Lower lobe of right lung (tissue), 2 donors: ENCODE measurements around the gene CBY2. TPM values are rescaled to one million over a fixed set of nuclear protein-coding genes. Genes with fewer than 3 reads are reported as not detected.
"Not testable (repeated sequence)": the region's sequence is repeated elsewhere in the genome, so short reads cannot be mapped to it uniquely, and the experiment has no call there.

Experiments
- ATAC-seq, 2 donors: fragments of 200-7000 bp; cut with Tn5 transposase; one replicate each; pipeline ENCODE4 v1.9.1; 2020 to 2022; ENCODE audit warnings: mild to moderate bottlenecking in 2 of 2, moderate library complexity in 2 of 2
- DNase-seq: peaks from one replicate; pipeline ENCODE4 v3.0.0-alpha.2; 2020
- H3K27ac ChIP-seq: fragments of 200-600 bp; one replicate; pipeline ENCODE4 v1.8.0; 2022
- H3K27me3 ChIP-seq: fragments of 200-600 bp; one replicate; pipeline ENCODE4 v1.8.0; 2022; ENCODE audit warnings: low read depth
- H3K36me3 ChIP-seq: fragments of 200-600 bp; one replicate; pipeline ENCODE4 v1.8.0; 2022; ENCODE audit warnings: mild to moderate bottlenecking
- H3K4me1 ChIP-seq: fragments of 200-600 bp; one replicate; pipeline ENCODE4 v1.8.0; 2022
- H3K4me3 ChIP-seq: fragments of 200-600 bp; one replicate; pipeline ENCODE4 v1.8.0; 2022; ENCODE audit warnings: mild to moderate bottlenecking
- H3K9me3 ChIP-seq: fragments of 200-600 bp; one replicate; pipeline ENCODE4 v1.8.0; 2022
- intact Hi-C: fragments of 100-400 bp; cut with DNase I; formaldehyde crosslinking; loops from one replicate; pipeline ENCODE4 v1.11.0; 2022
- long read RNA-seq: library from polyadenylated mRNA; unstranded; transcript quantifications from one replicate; pipeline ENCODE4 v2.0.0, GENCODE V29; 2021
- total RNA-seq: library from RNA; stranded (reverse); fragmentation: NEBNext Ultra II Directional; extraction: Animal tissue kit (Norgen Biotek cat#: 25700); gene quantifications from one replicate; pipeline ENCODE4 v1.2.1, GENCODE V29; 2021
- TF ChIP-seq, protein P1 (sequence below): fragments of 200-600 bp; IDR thresholded peaks from one replicate; pipeline ENCODE4 v1.8.0; 2022; ENCODE audit warnings: antibody characterized with exemption, mild to moderate bottlenecking
- donor health status: DM: no; HTN: yes; CAD: no; lungs with severe emphysema.

CBY2 gene, protein sequence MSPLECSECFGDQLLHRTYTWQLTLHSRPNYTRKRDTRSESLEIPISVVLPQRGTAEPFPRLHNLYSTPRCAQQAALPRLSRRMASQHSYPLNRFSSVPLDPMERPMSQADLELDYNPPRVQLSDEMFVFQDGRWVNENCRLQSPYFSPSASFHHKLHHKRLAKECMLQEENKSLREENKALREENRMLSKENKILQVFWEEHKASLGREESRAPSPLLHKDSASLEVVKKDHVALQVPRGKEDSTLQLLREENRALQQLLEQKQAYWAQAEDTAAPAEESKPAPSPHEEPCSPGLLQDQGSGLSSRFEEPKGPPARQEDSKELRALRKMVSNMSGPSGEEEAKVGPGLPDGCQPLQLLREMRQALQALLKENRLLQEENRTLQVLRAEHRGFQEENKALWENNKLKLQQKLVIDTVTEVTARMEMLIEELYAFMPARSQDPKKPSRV
- not detected for total RNA-seq
- long read RNA-seq: 0 reads

DNA sequence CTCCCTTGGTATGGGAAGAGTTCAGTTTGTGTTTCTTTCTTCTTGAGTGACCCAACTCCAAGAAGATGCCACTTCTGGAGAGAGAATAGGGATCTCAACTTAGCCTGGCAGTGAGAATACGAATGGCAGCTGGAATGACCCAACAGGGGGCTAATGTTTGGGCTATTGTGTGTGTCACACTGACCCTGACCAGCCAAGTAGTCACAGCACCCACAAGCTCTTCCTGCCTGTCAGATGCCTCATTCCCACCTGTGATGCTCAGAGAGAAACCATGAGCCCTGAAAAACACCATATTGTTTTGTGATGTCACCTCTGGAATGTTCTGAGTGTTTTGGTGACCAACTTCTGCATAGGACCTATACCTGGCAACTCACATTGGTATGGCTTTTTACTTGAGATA is at the start of gene CBY2:
CBY2 (plus strand) TSS at position 233 of the 400 bp plus-strand sequence; CDS start at position 304, 71 bp downstream.
- no peaks in the 10 kb centered on the region for H3K4me1 ChIP-seq
- H3K27ac ChIP-seq: no peak within 1 kb of the TSS
- ATAC-seq: no peak
- no peak within 1 kb of the TSS for H3K4me3 ChIP-seq
- intact Hi-C loops: no loop called here
- H3K36me3 ChIP-seq: no peaks in the 10 kb centered on the region
- H3K27me3 ChIP-seq: no peaks in the 10 kb centered on the region
- DNase-seq: no peak
- no peaks in the 10 kb centered on the region for H3K9me3 ChIP-seq
- TF ChIP-seq, protein P1, sequence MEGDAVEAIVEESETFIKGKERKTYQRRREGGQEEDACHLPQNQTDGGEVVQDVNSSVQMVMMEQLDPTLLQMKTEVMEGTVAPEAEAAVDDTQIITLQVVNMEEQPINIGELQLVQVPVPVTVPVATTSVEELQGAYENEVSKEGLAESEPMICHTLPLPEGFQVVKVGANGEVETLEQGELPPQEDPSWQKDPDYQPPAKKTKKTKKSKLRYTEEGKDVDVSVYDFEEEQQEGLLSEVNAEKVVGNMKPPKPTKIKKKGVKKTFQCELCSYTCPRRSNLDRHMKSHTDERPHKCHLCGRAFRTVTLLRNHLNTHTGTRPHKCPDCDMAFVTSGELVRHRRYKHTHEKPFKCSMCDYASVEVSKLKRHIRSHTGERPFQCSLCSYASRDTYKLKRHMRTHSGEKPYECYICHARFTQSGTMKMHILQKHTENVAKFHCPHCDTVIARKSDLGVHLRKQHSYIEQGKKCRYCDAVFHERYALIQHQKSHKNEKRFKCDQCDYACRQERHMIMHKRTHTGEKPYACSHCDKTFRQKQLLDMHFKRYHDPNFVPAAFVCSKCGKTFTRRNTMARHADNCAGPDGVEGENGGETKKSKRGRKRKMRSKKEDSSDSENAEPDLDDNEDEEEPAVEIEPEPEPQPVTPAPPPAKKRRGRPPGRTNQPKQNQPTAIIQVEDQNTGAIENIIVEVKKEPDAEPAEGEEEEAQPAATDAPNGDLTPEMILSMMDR: no peak

DNA sequence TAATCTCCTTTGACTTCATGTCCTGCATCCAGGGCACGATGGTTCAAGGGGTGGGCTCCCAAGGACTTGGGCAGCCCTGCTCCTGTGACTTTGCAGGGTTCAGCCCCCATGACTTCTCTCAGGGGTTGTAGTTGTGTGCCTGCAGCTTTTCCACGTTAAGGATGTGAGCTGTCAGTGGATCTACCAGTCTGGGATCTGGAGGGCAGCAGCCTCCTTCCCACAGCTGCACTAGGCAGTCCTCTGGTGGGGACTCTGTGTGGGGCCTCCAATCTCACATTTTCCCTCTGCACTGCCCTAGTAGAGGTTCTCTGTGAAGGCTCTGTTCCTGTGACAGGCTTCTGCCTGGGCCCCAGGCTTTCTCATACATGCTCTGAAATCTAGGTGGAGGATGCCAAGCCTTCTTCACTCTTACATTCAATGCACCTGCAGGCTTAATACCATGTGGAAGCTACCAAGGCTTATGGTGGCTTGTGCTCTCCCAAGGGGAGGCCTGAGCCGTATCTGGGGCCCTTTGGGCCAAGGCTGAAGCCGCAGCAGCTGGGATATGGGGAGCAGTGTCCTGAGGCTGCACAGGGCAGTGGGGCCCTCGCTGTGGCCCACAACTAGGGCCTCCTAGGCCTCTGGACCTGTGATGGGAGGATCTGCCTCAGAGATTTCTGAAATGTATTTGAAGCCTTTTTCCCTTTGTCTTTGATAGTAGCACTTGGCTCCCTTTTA is 47.3 kb upstream of the CBY2 start:
- intact Hi-C loops: no loop called here
- ATAC-seq (no peak), DNase-seq (no peak)
- H3K9me3 ChIP-seq: no peaks in the 10 kb centered on the region
- no peaks in the 10 kb centered on the region for H3K4me1 ChIP-seq
- H3K36me3 ChIP-seq: no peaks in the 10 kb centered on the region
- no peaks in the 10 kb centered on the region for H3K27me3 ChIP-seq
- H3K4me3 ChIP-seq: no peak overlapping the region
- no peak overlapping the region for H3K27ac ChIP-seq
- TF ChIP-seq, protein P1: no peak

DNA sequence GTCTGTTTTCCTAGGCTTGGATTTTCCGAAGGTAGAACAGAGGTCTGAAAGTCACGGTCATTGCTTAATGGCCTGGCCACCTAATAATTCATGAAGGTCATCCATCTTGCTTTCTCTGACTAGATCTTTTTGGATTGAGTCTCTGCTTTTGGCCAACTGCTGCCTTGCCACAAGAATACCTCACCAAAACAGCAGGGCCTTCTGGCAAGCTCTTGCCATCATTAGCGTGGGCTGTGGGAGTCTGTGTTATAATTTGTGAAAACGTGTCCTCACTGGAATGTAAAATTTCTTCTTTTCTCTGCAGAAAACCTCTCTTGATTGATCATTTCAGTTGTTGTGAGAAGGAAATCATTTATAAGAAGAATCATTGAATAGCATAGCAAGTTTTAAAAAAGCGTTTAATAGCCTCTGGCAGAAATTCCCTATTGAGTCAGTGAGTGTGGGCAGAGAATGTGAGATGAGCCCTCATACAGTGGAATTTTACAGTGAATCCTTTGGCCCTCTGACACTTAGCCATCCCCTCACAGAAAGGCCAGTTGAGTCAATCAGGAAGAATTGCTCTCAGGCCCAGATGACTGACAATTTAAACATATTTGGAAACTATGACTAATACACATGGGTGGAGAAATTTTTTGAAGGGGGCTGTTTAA is 43.4 kb upstream of the CBY2 start:
- H3K9me3 ChIP-seq: no peaks in the 10 kb centered on the region
- TF ChIP-seq, protein P1: no peak
- ATAC-seq: no peak

DNA sequence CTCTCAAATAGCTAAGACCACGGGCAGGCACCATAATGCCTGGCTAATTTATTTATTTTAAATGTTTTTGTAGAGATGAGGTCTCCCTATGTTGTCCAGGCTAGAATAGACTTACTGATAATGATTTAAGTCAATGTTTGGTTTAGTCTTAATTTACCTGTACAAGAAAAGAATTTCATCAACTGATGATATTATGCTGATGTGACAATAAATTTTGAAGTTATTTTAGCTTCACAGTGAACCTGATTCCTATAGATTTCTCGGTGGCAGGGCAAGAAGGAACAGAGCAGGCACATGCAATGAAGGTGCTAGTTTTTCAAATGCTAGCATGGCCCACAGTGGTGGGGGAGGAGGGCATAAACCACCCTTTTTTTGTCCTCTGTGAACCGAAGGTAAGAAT is 42.6 kb upstream of the CBY2 start:
- Histone ChIP-seq H3K27ac (no peak overlapping the region), H3K4me3 (no peak overlapping the region), H3K36me3 (no peaks in the 10 kb centered on the region), H3K4me1 (no peaks in the 10 kb centered on the region), H3K9me3 (no peaks in the 10 kb centered on the region), H3K27me3 (no peaks in the 10 kb centered on the region)
- intact Hi-C loops: no loop called here
- DNase-seq: no peak
- TF ChIP-seq, protein P1: no peak
- ATAC-seq: no peak

More for the DNA sequence above, 43.4 kb upstream of the CBY2 start:
- Histone ChIP-seq H3K4me1 (no peaks in the 10 kb centered on the region), H3K36me3 (no peaks in the 10 kb centered on the region), H3K27me3 (no peaks in the 10 kb centered on the region), H3K27ac (no peak overlapping the region), H3K4me3 (no peak overlapping the region)
- DNase-seq: no peak
- intact Hi-C loops: no loop called here

DNA sequence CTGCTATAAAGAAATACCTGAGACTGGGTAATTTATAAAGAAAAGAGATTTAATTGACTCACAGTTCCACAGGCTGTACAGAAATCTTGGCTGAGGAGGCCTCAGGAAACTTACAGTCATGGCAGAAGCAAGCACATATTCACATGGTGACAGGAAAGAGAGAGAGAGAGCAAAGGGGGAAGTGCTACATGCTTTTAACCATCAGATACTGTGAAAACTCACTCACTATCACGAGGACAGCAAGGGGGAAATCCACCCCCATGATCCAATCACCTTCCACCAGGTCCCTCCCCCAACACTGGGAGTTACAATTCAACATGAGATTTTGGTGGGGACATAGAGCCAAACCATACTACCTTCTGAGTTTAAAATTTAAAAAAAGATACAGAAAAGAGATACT is 41.7 kb upstream of the CBY2 start:
- not testable (repeated sequence) for H3K4me1 ChIP-seq, ATAC-seq, H3K27ac ChIP-seq

More for the DNA sequence above, 41.7 kb upstream of the CBY2 start:
- intact Hi-C loops, H3K9me3 ChIP-seq, H3K36me3 ChIP-seq, H3K27me3 ChIP-seq, H3K4me3 ChIP-seq, DNase-seq: not testable (repeated sequence)
